Occipital lobe (tissue), 2 donors: ENCODE results near the gene RNF207. TPM values are rescaled to one million over a fixed set of nuclear protein-coding genes. Genes with fewer than 3 reads are reported as not detected.
"Not testable (repeated sequence)": the region's sequence is repeated elsewhere in the genome, so short reads cannot be mapped to it uniquely, and the experiment has no call there.

Experiments
- DNase-seq: peaks from one replicate; lab custom pipeline; 2025; lab: John Stamatoyannopoulos, UW
- total RNA-seq: library from RNA; depleted of rRNA; stranded (reverse); fragments of >200 nt; gene quantifications from one replicate; pipeline ENCODE4 v1.2.3, GENCODE V29; 2014

Gene RNF207
- total RNA-seq, 1 donor from 2014 or later: 8.7 TPM

DNA sequence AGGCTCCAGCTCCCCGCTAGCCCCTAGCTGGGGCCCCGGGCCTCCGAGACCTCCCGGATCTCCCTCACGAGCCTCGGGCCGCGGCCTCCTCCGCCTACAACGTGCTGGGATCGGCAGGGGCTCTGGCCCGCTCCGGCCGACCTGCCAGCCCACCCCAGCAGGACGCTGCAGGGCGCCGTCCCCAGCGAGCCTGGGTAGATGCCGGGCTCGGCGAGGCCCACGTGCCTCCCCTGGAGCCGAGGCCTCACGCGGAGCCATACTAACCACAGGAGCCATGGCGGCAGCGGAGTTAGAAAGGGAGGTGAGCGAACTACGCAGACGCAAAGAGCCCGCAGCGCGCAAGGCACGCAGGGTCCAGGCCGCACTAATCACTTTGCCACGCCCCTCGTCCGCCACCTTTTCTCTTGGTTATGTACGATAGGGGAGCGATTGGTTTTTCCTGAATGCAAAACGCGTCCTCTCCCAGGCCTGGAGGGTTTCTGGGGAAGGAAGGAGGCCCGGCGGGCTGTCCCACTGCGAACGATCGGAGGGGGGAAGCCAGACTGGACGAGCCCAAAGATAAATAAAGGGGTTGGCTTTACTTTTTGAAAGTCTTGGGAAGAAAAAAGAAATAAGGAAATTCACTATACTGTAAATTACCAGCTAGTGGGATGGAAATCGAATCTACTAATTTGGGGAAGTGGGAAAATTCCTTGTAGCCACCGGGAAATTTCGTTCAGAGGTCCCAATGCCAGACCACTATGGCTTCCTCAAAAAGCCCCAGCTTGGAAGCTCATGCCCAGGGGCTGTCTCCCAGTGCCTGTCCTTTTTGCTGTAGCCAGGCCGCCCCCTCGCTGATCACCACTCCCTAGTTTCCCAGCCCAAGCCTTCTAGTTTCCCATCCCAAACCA, 6.4 kb upstream of the RNF207 start, which contains the start of gene RPL22:
Gene RPL22 (minus strand): TSS at position 298 of the 890 bp plus-strand sequence. CDS start 22 bp downstream, at position 276.
- DNase-seq: peak; percentile 96

DNA sequence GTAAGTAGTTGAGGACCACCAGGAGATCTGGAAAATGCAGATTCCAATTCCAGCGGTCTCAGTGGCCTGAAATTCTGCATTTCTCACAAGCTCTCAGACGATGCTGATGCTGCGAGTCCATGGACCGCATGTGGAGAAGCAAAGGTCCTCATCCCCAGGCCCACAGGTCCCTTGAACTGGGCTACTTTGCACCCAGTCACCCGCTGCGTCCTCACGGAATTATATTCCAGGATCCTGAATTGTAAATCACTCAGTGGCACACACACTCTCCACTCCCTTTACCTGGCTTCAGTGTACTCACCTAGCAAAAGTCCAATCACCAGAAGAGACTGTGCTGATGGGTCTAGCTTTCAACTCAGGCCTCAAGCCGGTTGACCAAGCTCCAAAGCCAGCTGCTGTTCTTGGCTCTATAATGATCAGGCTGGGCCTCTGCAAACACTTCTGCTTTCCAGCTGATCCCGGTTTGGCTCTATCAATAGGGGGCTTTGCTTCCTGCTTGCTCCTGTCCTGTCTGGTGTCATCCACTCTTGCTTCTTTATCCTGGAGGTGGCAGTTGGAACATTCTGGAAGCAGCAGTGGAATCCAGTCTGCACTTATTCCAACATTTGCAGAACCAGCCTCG, 5.6 kb upstream of the RNF207 start:
- DNase-seq: no peak

DNA sequence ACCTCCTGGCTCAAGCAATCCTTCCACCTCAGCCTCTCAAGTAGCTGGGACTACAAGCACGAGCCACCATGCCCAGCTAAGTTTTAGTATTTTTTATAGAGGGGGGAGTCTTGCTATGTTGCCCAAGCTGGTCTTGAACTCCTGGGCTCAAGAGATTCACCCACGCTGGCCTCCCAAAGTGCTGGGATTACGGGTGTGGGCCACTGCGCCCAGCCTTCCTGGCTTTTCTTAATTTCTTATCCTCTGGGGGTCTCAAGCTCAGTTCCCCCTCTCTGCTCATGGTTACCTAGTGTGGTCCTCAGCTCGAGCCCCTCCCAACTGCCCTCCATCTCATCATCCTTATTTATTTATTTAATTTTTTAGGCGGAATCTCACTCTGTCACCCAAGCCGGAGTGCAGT, 3.7 kb upstream of the RNF207 start:
- DNase-seq: no peak

DNA sequence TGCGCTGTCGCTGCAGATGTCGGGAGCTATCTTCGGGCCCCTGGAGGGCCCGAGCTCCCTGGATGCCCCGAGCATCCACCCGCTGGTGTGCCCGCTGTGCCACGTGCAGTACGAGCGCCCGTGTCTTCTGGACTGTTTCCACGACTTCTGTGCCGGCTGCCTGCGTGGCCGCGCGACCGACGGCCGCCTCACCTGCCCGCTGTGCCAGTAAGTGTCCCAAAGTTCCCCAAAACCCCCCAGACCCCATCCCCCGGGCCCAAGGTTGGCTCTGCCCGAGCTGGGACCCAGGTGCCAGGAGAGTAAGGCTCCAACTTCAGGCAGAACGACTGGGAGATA, 569 bp downstream of the RNF207 start:
- no peak for DNase-seq

DNA sequence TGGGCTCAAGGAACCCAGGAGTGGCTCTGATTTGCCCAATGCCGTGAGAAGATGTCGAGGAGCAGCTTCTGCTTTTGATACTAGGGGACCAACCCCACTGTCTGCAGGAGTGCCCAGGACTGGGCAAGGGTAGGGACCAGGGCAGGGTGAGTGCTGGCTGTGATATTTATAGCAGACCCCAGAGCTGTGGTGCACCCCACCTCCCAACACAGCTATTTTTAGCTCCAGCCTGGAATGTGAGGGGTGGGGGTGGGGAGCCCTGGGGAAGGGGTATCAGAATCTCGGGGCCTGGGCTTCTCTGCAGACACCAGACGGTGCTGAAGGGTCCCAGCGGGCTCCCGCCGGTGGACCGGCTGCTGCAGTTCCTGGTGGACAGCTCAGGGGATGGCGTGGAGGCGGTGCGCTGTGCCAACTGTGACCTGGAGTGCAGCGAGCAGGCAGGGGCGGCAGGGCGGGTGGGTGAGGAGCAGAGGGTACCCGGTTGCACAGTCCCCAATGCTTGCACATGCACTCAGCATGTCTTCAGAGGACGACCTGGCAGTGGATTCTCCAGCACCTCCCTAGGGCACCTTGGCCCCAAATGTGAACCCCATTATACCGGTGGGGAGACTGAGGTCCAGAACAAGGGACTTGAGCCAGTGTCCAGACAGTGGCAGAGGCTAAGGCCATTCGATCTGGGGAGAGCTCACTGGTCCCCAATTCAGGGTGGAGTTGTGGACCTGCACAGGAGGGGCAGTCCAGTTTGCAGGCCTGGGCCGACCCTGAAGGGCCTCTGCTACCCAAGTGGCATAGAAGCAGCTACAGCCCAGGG, 1.4 kb downstream of the RNF207 start:
- no peak for DNase-seq

DNA sequence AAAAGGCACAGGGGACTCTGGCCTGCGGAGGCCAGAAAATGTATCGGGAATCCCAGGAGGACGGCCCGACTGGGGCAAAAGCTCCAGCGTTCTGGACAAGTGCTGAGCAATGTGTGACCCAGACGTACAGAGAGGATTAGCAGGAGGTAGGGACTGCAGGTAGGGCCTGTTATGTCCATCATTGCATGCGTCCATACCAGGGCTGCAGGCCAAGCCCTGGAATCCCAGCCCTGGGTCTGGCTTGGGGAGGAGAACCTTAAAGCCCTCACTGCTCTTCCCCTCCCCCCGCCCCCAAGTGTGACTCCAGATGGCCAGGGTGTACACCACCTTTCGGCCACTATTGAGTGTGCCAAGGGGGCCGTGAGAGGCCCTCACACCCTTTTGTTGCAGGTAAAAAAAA, 2.0 kb downstream of the RNF207 start:
- no peak for DNase-seq

DNA sequence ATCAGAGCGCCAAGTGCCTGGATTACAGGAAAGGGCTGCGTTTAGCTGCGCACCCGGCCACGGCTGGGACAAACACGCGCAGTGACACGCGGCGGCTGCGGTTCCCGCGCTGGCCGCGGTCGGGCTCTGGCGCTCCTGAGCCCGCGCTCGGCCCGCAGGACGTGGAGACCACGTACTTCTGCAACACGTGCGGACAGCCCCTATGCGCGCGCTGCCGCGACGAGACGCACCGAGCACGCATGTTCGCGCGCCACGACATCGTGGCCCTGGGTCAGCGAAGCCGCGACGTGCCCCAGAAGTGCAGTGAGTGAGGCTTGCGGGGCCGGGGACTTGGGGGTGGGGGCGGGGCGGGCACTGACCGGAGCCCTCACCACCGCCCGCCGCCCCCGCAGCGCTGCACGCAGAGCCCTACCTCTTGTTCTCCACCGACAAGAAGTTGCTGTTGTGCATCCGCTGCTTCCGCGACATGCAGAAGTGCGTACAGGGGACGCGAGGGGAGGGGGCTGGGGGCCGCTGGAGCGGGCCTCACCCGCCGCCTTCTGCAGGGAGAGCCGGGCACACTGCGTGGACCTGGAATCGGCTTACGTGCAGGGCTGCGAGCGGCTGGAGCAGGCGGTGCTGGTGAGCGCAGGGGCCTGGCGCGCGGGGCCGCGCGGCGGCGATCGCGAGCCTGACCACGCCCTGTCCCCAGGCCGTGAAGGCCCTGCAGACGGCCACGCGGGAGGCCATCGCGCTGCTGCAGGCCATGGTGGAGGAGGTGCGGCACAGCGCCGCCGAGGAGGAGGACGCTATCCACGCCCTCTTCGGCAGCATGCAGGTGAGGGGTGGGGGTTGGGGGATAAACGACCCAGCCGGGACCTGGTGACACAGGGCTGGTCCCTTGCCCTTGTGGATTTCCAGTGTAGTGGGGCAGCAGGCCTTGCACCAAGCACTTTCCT, 3.1 kb downstream of the RNF207 start:
- peak; percentile 43 for DNase-seq

DNA sequence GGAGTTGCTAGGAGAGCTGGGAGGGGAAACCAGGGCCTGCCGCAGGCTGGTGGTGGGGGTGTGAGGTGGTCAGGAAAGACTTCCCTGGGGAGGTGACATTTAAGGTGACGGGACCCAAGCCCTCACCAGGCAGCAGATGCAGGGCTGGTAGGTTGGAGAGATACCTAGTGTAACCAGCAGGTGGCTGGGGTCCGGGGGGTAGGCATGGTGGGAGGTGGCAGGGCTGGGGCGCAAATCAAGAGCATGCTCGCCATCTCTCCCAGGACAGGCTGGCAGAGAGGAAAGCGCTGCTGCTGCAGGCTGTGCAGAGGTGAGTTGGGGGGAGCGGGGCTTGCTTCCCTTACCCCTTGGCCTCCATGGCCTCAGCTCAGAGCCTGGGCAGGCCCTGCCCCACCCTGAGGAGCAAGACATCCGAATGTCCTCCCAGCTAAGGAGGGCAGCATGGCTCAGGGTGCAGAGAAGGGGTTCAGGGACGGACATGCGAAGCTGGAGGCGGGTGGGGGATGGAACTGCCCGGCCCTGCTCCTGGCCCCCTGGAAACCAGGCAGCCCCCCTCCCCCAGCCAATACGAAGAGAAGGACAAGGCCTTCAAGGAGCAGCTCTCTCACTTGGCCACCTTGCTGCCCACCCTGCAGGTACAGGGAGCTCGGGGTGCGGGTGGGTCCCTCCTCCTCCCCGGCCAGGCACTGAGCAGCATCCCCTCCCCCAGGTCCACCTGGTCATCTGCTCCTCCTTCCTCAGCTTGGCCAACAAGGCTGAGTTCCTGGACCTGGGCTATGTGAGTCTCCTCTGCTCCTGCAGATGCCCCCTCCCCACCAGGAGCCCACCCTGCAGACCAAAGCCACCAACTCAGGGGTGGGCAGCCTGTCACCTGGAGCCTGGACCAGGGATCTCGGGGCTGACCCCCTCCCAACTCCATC, 4.0 kb downstream of the RNF207 start:
- no peak for DNase-seq

DNA sequence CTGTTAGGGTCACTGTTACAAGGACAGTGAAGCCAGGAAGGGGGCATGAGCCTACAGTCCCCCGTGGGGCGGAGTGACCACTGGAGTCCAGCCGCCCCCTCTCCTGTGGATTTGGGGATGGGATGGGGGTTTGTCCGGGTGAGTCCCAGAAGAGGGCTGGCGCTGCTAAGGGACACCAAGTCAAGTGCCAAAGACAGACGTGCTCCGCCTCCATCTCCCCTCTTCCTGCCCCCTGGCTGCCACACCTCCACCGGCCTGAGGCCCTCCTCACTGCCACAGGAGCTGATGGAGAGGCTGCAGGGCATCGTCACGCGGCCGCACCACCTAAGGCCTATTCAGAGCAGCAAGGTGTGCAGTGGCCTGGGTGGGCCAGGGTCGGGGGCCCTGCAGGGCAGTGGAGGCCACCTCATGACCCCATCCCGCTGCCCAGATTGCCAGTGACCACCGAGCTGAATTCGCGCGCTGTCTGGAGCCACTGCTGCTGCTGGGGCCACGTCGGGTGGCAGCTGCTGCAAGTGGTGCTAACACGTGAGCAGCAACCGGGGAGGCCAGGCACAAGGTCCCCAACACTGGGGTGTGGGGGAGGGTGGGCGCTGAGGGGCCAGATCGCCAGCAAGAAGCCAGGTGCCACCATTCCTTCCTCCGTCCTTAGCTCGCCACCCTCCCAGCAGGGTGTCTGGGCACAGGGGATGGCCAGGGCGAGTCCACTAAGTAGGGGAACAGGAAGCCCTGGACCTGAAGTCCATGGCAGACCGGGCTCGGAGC, 4.9 kb downstream of the RNF207 start:
- DNase-seq: no peak

DNA sequence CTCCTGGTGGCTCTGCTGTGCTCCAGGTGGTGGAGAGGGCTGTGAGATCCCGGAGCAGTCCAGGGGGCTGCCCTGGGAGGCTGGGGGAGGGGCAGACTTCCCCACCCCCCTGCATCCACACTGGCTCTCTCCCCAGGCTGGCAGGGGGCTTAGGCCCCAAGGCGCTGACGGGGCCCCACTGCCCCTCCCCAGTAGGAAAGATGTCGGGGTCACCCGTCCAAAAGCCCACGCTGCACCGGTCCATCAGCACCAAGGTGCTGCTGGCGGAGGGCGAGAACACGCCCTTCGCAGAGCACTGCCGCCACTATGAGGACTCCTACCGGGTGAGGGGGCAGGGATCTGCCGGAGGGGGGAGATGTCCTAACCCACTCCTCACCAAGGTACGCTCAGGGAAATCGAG, 5.8 kb downstream of the RNF207 start:
- no peak for DNase-seq

DNA sequence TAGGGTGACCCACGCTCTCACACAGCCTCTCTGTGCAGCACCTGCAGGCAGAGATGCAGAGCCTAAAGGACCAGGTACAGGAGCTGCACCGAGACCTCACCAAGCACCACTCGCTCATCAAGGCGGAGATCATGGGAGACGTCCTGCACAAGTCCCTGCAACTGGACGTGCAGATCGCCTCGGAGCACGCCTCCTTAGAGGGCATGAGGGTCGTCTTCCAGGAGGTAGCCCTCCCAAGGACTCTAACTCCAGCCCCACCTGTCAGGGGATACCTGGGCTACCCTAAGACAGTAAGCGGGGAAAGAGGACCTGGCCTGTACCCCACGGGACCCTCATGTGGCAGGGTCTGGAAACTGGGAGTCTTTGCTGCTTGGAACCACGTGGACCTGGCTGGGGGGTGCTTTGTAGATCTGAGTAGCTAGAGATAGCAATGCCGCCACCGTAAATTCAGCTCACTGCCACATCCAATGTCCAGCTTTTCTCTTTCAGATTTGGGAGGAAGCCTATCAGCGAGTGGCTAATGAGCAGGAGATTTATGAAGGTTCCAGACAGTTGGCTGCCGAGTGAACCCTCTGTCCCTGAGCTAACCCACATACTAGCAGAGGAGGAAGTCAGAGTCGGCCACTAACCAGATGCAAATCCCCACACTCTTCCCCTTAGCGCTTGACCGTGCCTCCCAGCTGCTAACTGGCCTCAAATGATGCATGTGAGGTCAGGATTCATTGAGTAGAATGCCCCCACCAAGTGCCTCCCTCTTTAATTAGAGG, 6.5 kb downstream of the RNF207 start:
- no peak for DNase-seq

DNA sequence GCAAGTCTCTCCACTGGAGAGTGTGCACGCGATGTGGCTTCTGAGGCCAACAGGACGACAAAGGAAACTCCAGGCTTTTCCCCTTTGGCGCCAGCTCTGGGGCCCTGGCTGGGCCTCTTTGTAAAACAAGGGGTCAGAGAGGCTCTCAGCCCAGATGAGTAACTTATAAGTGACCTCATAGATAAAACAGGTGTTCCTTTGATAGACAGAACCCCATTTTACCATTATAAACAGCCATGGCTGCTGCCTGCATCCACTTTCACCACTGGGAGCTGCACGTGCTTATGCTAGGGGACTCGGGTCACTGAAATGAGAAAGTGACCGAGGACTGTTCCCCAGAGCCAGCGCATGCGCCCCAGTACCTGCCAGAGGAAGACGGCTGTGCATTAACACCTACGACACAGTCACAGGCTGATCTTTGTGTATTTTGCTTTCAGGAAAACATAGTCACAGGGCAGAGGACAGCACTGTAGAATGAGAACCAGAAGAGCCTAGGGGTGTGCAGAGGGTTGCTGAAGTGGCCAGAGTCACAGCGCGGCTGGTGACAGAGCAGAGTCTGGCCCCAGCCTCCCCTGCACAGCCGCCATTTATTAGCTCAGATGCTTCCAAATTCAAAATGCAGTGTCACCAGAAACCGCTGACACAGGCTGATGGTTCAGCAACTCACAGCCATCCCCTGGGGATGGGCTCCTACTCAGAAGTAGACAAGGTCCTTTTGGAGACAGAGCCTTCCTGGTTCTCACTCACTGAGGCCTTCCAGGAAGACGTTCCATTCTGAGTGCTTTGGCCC, 12.7 kb downstream of the RNF207 start:
- DNase-seq: no peak

DNA sequence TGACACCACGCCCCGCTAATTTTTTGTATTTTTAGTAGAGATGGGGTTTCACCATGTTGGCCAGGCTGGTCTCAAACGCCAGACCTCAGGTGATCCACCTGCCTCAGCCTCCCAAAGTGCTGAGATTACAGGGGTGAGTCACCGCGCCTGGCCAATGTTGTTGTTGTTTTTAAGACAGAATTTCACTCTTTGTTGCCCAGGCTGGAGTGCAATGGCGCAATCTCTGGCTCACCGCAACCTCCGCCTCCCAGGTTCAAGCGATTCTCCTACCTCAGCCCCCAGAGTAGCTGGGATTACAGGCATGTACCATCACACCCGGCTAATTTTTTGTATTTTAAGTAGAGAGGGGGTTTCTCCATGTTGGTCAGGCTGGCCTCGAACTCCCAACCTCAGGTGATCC, 13.7 kb downstream of the RNF207 start:
- not testable (repeated sequence) for DNase-seq

DNA sequence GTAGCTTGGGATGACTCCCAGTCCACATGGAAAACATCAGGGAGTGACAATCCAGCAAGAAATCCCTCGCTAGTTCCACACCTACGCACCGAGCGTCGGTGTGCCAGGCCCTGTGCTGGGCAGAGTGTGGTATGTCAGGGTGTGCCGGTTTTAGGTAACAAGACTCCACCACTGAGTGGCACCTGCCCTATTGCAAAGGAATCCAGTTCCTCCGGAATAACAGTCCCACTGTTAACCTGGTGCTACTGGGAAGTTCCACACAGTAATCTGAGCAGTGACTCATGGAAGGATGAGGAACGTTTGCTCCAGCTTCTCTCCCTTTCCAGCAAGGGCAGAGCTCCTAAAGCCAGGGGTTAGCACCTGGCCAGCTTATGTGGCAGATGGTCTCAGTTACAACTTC, 14.3 kb downstream of the RNF207 start:
- DNase-seq: no peak

DNA sequence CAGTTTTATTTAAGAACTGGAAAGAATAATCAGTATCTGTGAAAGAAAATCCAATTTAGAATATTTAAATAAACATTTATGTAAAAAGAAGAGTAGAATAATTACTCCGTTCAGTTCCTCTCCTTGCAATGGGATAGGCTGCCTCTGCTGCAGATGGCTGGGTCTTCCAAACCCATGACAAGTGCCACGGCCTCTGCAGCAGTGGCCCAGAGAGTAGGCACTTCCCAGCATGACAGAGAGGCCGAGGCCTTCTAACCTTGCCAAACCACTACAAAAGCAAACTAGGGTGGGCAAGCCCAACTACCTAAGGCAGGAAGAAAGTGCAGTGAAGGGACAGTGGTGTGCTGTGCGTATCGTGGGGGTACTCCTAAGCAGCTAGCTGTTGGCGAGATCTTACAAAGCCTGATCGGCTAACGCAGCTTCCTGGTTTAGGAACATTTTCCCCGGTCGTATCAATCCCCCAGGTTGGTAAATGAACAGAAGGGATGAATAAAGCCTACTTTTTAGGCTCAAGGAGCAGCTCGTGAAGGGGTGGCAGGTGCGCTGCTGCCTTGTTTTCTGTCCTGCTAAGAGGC, 15.4 kb downstream of the RNF207 start:
- no peak for DNase-seq

DNA sequence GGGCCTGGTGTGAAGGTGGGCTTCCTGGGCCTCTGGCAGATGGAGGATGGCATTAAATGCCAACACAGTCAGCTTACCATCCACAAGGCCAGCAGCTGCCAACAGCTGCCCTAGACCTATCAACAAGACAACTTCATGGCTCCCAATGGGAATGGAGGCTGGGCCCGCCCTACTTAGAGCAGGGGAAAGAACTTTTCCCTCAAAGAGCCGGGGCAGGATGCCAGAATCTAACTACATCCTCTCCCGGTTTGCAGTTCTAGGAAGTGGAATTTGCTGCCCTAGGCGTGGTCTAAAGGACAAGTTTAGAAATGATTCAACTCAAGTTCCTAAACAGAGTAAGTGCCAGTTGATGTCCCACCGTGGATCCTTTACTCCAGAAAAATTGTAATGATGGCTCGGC, 16.7 kb downstream of the RNF207 start:
- no peak for DNase-seq

DNA sequence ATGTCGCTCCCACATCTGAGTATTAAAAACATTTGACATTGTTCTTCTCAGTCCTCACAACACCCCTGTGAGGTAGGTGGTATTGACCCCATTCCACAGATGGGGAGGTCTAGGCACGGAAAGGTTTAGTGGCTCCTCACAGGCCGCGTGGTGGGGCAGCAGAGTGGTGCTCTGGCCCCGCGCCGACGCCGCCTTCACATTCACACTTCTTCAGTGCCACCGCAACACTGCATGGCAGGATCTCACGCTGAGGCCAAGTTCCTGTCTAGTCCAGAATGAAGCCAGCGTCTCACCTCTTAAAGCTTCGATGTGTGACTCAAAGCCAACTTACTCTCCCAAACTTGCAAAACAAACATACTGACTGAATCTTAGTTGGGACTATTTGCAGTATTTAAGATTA, 17.7 kb downstream of the RNF207 start:
- DNase-seq: no peak
